Fibroblast of mammary gland (primary cell): ENCODE results near the gene RPLP2.

Experiments
- DNase-seq: peaks from one replicate; pipeline ENCODE4 v3.0.0-alpha.2; 2010; ENCODE audit warnings: low read depth
- H3K4me3 ChIP-seq: 2 replicates; pipeline ENCODE4 v1.5.1; 2011; ENCODE audit warnings: low read depth, mild to moderate bottlenecking, low read length, moderate library complexity; ENCODE audit not compliant: control insufficient read depth
- CTCF ChIP-seq: conservative IDR thresholded peaks from 2 replicates; pipeline ENCODE4 v1.5.1; 2011; ENCODE audit warnings: low read depth, low read length, inconsistent platforms; ENCODE audit not compliant: control insufficient read depth, insufficient read depth

Gene RPLP2

GRCh38 chr11:764322-765024 is 45.3 kb upstream of the RPLP2 start:
- no peak for DNase-seq
- H3K4me3 ChIP-seq = no peak overlapping the region
- TF ChIP-seq CTCF = no peak

- no peak overlapping the region for H3K4me3 ChIP-seq
- peak; percentile 43 for TF ChIP-seq CTCF
- DNase-seq = peak; percentile 59
Observed at GRCh38 chr11:765025-765801, 44.6 kb upstream of the RPLP2 start.

GRCh38 chr11:765802-766091 is 44.0 kb upstream of the RPLP2 start:
- no peak overlapping the region for H3K4me3 ChIP-seq
- DNase-seq = no peak
- TF ChIP-seq CTCF = no peak

GRCh38 chr11:766106-766935 is 43.4 kb upstream of the RPLP2 start:
- DNase-seq = no peak
- H3K4me3 ChIP-seq = no peak overlapping the region
- no peak for TF ChIP-seq CTCF

- H3K4me3 ChIP-seq = no peak overlapping the region
- DNase-seq = no peak
- no peak for TF ChIP-seq CTCF
Observed at GRCh38 chr11:766936-767210, 42.9 kb upstream of the RPLP2 start.

- H3K4me3 ChIP-seq = no peak overlapping the region
- no peak for DNase-seq
- TF ChIP-seq CTCF = no peak
Observed at GRCh38 chr11:767238-767637, 42.5 kb upstream of the RPLP2 start.
